C4-2B (cell line): ENCODE data around the gene HASPIN.

Source experiments
- ZFX ChIP-seq: fragments of 450-650 bp; IDR thresholded peaks from 2 replicates; pipeline ENCODE4 v1.6.1; 2017
- TF ChIP-seq, protein P1 (sequence below): fragments of 450-650 bp; conservative IDR thresholded peaks from 2 replicates; pipeline ENCODE4 v1.5.1; 2017; ENCODE audit warnings: mild to moderate bottlenecking

DNA sequence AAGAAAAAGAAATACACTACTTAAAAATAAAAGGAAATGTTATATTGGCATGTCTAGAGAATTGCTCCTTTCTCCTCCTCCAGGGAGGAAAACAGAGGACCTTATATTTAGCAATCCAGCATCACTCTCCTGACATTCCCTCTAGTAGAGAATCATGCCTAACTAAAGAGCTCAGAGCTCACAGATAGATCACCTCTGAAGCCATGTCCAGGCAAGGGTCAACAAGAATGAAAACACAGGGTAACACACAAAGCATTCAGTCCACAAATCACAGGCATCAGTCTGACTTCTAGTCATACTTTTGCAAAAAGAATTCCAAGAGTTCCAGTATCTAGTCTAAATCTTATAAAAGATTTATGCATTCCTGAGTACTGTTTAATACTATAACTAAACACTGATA lies 4.4 kb upstream of the HASPIN start:
- TF ChIP-seq, protein P1, sequence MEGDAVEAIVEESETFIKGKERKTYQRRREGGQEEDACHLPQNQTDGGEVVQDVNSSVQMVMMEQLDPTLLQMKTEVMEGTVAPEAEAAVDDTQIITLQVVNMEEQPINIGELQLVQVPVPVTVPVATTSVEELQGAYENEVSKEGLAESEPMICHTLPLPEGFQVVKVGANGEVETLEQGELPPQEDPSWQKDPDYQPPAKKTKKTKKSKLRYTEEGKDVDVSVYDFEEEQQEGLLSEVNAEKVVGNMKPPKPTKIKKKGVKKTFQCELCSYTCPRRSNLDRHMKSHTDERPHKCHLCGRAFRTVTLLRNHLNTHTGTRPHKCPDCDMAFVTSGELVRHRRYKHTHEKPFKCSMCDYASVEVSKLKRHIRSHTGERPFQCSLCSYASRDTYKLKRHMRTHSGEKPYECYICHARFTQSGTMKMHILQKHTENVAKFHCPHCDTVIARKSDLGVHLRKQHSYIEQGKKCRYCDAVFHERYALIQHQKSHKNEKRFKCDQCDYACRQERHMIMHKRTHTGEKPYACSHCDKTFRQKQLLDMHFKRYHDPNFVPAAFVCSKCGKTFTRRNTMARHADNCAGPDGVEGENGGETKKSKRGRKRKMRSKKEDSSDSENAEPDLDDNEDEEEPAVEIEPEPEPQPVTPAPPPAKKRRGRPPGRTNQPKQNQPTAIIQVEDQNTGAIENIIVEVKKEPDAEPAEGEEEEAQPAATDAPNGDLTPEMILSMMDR, result no peak
- no peak for TF ChIP-seq ZFX
